ENCODE results near the gene TSN. TPM values are rescaled to one million over a fixed set of nuclear protein-coding genes. Genes with fewer than 3 reads are reported as not detected.
"Not testable (repeated sequence)": the region's sequence is repeated elsewhere in the genome, so short reads cannot be mapped to it uniquely, and the experiment has no call there.

TSN gene
- total RNA-seq, 1 donor, result 30.7 TPM

- no peak for DNase-seq (ENCODE audit: low read depth in 2 of 3, low spot score in 2 of 3)
Observed at GRCh38 chr2:121796239-121796638, 40.8 kb downstream of the TSN start.

- DNase-seq (ENCODE audit: low read depth in 2 of 3, low spot score in 2 of 3), result no peak
Observed at GRCh38 chr2:121798617-121799016, 43.2 kb downstream of the TSN start.

- no peak for DNase-seq (ENCODE audit: low read depth in 2 of 3, low spot score in 2 of 3)
Observed at GRCh38 chr2:121801916-121802315, 46.5 kb downstream of the TSN start.

GRCh38 chr2:121803503-121803902 lies 48.1 kb downstream of the TSN start:
- DNase-seq (ENCODE audit: low read depth in 2 of 3, low spot score in 2 of 3), result no peak

GRCh38 chr2:121804340-121804739 lies 48.9 kb downstream of the TSN start:
- DNase-seq (ENCODE audit: low read depth in 2 of 3, low spot score in 2 of 3), result peak in 2 of 3 donors; percentile 80 to 92

- DNase-seq (ENCODE audit: low read depth in 2 of 3, low spot score in 2 of 3), result no peak
Observed at GRCh38 chr2:121804997-121805765, 49.7 kb downstream of the TSN start.

- no peak for DNase-seq (ENCODE audit: low read depth in 2 of 3, low spot score in 2 of 3)
Observed at GRCh38 chr2:121805766-121806143, 50.3 kb downstream of the TSN start.

GRCh38 chr2:121807771-121808170 lies 52.3 kb downstream of the TSN start:
- DNase-seq (ENCODE audit: low read depth in 2 of 3, low spot score in 2 of 3), result not testable (repeated sequence)

GRCh38 chr2:121809607-121810006 lies 54.2 kb downstream of the TSN start:
- DNase-seq (ENCODE audit: low read depth in 2 of 3, low spot score in 2 of 3), result no peak

GRCh38 chr2:121810959-121811853 lies 55.8 kb downstream of the TSN start:
- DNase-seq (ENCODE audit: low read depth in 2 of 3, low spot score in 2 of 3), result peak in 2 of 3 donors; percentile 35 to 63

- DNase-seq (ENCODE audit: low read depth in 2 of 3, low spot score in 2 of 3), result not testable (repeated sequence)
Observed at GRCh38 chr2:121813083-121813482, 57.6 kb downstream of the TSN start.

GRCh38 chr2:121815216-121815615 lies 59.8 kb downstream of the TSN start:
- DNase-seq (ENCODE audit: low read depth in 2 of 3, low spot score in 2 of 3), result no peak

- DNase-seq (ENCODE audit: low read depth in 2 of 3, low spot score in 2 of 3), result no peak
Observed at GRCh38 chr2:121816797-121817196, 61.3 kb downstream of the TSN start.

- not testable (repeated sequence) for DNase-seq (ENCODE audit: low read depth in 2 of 3, low spot score in 2 of 3)
Observed at GRCh38 chr2:121817304-121817703, 61.9 kb downstream of the TSN start.

Other genes with a start within 250 kb of the TSN start
- under 0.01 TPM for gene RNU4ATAC, start 224.8 kb upstream of the TSN start, total RNA-seq
- 40.1 TPM for gene CLASP1, start 106.2 kb upstream of the TSN start, total RNA-seq
- gene NIFK, start 18.8 kb upstream of the TSN start, total RNA-seq, result 17.0 TPM